PFSK-1 (cell line): ENCODE data around the gene KISS1R.

ENCODE experiments used
- POLR2AphosphoS5 ChIP-seq: IDR thresholded peaks from 2 replicates; pipeline ENCODE4 v1.6.1; 2012; ENCODE audit warnings: low read depth, mild to moderate bottlenecking, control low read depth, low read length, moderate library complexity
- SIN3A ChIP-seq: IDR thresholded peaks from 2 replicates; pipeline ENCODE4 v1.6.1; 2012; ENCODE audit warnings: mild to moderate bottlenecking, low read length, moderate library complexity, borderline replicate concordance; ENCODE audit not compliant: insufficient read depth

DNA sequence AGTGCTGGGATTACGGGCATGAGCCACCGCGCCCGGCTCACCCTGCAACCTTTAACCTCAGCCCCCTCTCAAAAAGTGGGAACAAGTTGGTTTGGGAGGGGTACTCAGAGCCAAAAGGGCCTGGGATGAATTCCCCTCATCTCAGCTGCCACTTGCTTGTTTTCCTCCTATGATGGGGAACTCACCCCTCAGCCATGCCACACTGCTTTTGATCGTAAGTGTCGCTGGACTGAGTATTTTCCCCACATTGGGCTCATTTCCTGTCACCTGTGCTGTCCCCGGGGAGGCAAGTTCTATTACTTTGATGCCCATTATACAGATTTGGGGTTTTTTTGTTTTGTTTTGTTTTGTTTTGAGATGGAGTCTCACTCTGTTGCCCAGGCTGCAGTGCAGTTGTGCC is 10.7 kb upstream of the KISS1R start:
- no peak for TF ChIP-seq SIN3A
- no peak for TF ChIP-seq POLR2AphosphoS5
